Loucy (cell line): Measurements from ENCODE around the gene SAP30BP.

Experiments
- H2AFZ ChIP-seq: fragments of 200-600 bp; sonication (generic); 2 replicates; pipeline ENCODE4 v1.6.0; 2016; ENCODE audit warnings: antibody characterized with exemption, mild to moderate bottlenecking, low read length, moderate library complexity
- H3F3A ChIP-seq: fragments of 200-600 bp; 2 replicates; pipeline ENCODE4 v1.6.0; 2016; ENCODE audit warnings: antibody characterized with exemption, low read depth, mild to moderate bottlenecking
- H3K27me3 ChIP-seq: fragments of 200-600 bp; sonication (generic); 2 replicates; pipeline ENCODE4 v1.6.1; 2014; ENCODE audit warnings: low read length, mild to moderate bottlenecking; ENCODE audit not compliant: insufficient read depth, poor library complexity, severe bottlenecking
- H3K36me3 ChIP-seq: fragments of 200-600 bp; sonication (generic); 2 replicates; pipeline ENCODE4 v1.6.1; 2016; ENCODE audit warnings: low read length; ENCODE audit not compliant: insufficient read depth
- H3K4me1 ChIP-seq: fragments of 200-600 bp; sonication (generic); 2 replicates; pipeline ENCODE4 v1.5.1; 2014; ENCODE audit warnings: low read length, mild to moderate bottlenecking; ENCODE audit not compliant: insufficient read depth, poor library complexity, severe bottlenecking
- H3K4me2 ChIP-seq: fragments of 200-600 bp; sonication (generic); 2 replicates; pipeline ENCODE4 v1.6.0; 2014; ENCODE audit warnings: antibody characterized with exemption, low read length, low read depth, mild to moderate bottlenecking; ENCODE audit not compliant: poor library complexity, severe bottlenecking
- H3K4me3 ChIP-seq: fragments of 200-600 bp; sonication (generic); 2 replicates; pipeline ENCODE4 v1.5.1; 2014; ENCODE audit warnings: low read length, mild to moderate bottlenecking, mixed read lengths; ENCODE audit not compliant: poor library complexity, severe bottlenecking
- H3K79me2 ChIP-seq: fragments of 200-600 bp; sonication (generic); 2 replicates; pipeline ENCODE4 v1.6.1; 2014; ENCODE audit warnings: low read length; ENCODE audit not compliant: insufficient read depth
- H3K9ac ChIP-seq: fragments of 200-600 bp; sonication (generic); 2 replicates; pipeline ENCODE4 v1.6.0; 2014; ENCODE audit warnings: mild to moderate bottlenecking, low read depth, low read length, moderate library complexity; ENCODE audit not compliant: poor library complexity, severe bottlenecking
- H3K9me2 ChIP-seq: fragments of 200-600 bp; sonication (generic); replicated peaks from 2 replicates; pipeline ENCODE4 v1.6.1; 2016; ENCODE audit warnings: low read depth, low read length, mixed read lengths
- H3K9me3 ChIP-seq: fragments of 200-600 bp; sonication (generic); 2 replicates; pipeline ENCODE4 v1.6.1; 2014; ENCODE audit warnings: mild to moderate bottlenecking, antibody characterized with exemption, low read length, low read depth; ENCODE audit not compliant: insufficient read depth
- H4K20me1 ChIP-seq: fragments of 200-600 bp; sonication (generic); 2 replicates; pipeline ENCODE4 v1.6.0; 2014; ENCODE audit warnings: antibody characterized with exemption, low read length, mild to moderate bottlenecking; ENCODE audit not compliant: insufficient read depth, poor library complexity, severe bottlenecking
- CTCF ChIP-seq: fragments of 200-600 bp; sonication (generic); conservative IDR thresholded peaks from 2 replicates; pipeline ENCODE4 v1.5.1; 2014; ENCODE audit warnings: mild to moderate bottlenecking, antibody characterized with exemption, low read length
- EZH2phosphoT487 ChIP-seq: fragments of 200-600 bp; IDR thresholded peaks from 2 replicates; pipeline ENCODE4 v1.6.1; 2018; ENCODE audit warnings: antibody characterized with exemption, mild to moderate bottlenecking, moderate library complexity, borderline replicate concordance

The SAP30BP gene

GRCh38 chr17:75719732-75720131 lies 52.6 kb downstream of the SAP30BP start:
- Histone ChIP-seq H3K9me2 (no peaks in the 10 kb centered on the region), H3K4me2 (no peak overlapping the region), H3K9me3 (no peaks in the 10 kb centered on the region), H3K36me3 (no peaks in the 10 kb centered on the region), H3K4me1 (no peaks in the 10 kb centered on the region), H3K79me2 (no peaks in the 10 kb centered on the region), H3F3A (no peaks in the 10 kb centered on the region), H3K4me3 (no peak overlapping the region), H4K20me1 (no peaks in the 10 kb centered on the region), H3K27me3 (no peaks in the 10 kb centered on the region), H3K9ac (no peak overlapping the region), H2AFZ (no peak overlapping the region)
- TF ChIP-seq CTCF (no peak), EZH2phosphoT487 (no peak)

- Histone ChIP-seq H3K9me3 (no peaks in the 10 kb centered on the region), H3K4me3 (peak within 1 kb of the TSS; percentile 57), H3K4me1 (no peaks in the 10 kb centered on the region), H3K9ac (no peak within 1 kb of the TSS), H4K20me1 (no peaks in the 10 kb centered on the region), H3K9me2 (no peaks in the 10 kb centered on the region), H3K27me3 (no peaks in the 10 kb centered on the region), H3K79me2 (no peaks in the 10 kb centered on the region), H3F3A (no peaks in the 10 kb centered on the region), H3K36me3 (no peaks in the 10 kb centered on the region), H3K4me2 (peak within 1 kb of the TSS; percentile 71), H2AFZ (peak within 1 kb of the TSS; percentile 36)
- no peak for TF ChIP-seq EZH2phosphoT487
- no peak for TF ChIP-seq CTCF
Observed at GRCh38 chr17:75720656-75721462, 53.7 kb downstream of the SAP30BP start, which contains the start of gene ITGB4. TSS of gene ITGB4 (plus strand) at chr17:75721459. CDS start at chr17:75724704, 3,245 bp downstream.

- no peaks in the 10 kb centered on the region for H3K4me1 ChIP-seq
Observed at GRCh38 chr17:75721463-75722011, 54.4 kb downstream of the SAP30BP start.

More at GRCh38 chr17:75721463-75722011, 54.4 kb downstream of the SAP30BP start:
- Histone ChIP-seq H3K79me2 (no peaks in the 10 kb centered on the region), H3F3A (no peaks in the 10 kb centered on the region), H3K4me3 (no peak overlapping the region), H2AFZ (0 out of 2 replicates have a peak overlapping the region, but pooled peaks have one; percentile 36), H3K9ac (no peak overlapping the region), H3K9me3 (no peaks in the 10 kb centered on the region), H3K27me3 (no peaks in the 10 kb centered on the region), H4K20me1 (no peaks in the 10 kb centered on the region), H3K4me2 (no peak overlapping the region), H3K9me2 (no peaks in the 10 kb centered on the region), H3K36me3 (no peaks in the 10 kb centered on the region)
- TF ChIP-seq CTCF (no peak), EZH2phosphoT487 (no peak)
